Neural cell (in vitro differentiated cells): ENCODE data around the gene STUM. TPM values are rescaled to one million over a fixed set of nuclear protein-coding genes. Genes with fewer than 3 reads are reported as not detected.

Experiments
- H2AFZ ChIP-seq: fragments of 200-600, 300-800 bp; sonication (generic), shearing (Covaris generic); 2 replicates; pipeline ENCODE4 v1.6.0; 2014; ENCODE audit warnings: low read depth, mild to moderate bottlenecking, antibody characterized with exemption, low read length, moderate library complexity
- H3F3A ChIP-seq: fragments of 200-600 bp; shearing (Covaris generic); 2 replicates; pipeline ENCODE4 v1.6.1; 2016; ENCODE audit warnings: mild to moderate bottlenecking, moderate library complexity, mixed read lengths, antibody characterized with exemption, low read length; ENCODE audit not compliant: insufficient read depth, poor library complexity, severe bottlenecking
- H3K27ac ChIP-seq: fragments of 200-600, 300-800 bp; sonication (generic), shearing (Covaris generic); 2 replicates; pipeline ENCODE4 v1.5.1; 2014; ENCODE audit warnings: mild to moderate bottlenecking, low read length, moderate library complexity
- H3K27me3 ChIP-seq: fragments of 300-800, 200-600 bp; sonication (generic), shearing (Covaris generic); 2 replicates; pipeline ENCODE4 v1.6.0; 2014; ENCODE audit warnings: mild to moderate bottlenecking, low read depth, low read length, moderate library complexity; ENCODE audit not compliant: insufficient read depth
- H3K36me3 ChIP-seq: fragments of 300-800, 200-600 bp; sonication (generic), shearing (Covaris generic); 2 replicates; pipeline ENCODE4 v1.5.1; 2014; ENCODE audit warnings: mild to moderate bottlenecking, antibody characterized with exemption, low read length, moderate library complexity; ENCODE audit not compliant: insufficient read depth
- H3K4me2 ChIP-seq: fragments of 300-800, 200-600 bp; sonication (generic), shearing (Covaris generic); 2 replicates; pipeline ENCODE4 v1.6.0; 2014; ENCODE audit warnings: mild to moderate bottlenecking, low read length
- H3K4me3 ChIP-seq: fragments of 300-800, 200-600 bp; sonication (generic), shearing (Covaris generic); 2 replicates; pipeline ENCODE4 v1.5.1; 2014; ENCODE audit warnings: mild to moderate bottlenecking, low read length, moderate library complexity
- H3K79me2 ChIP-seq: fragments of 200-600 bp; shearing (Covaris generic); replicated peaks from 2 replicates; pipeline ENCODE4 v1.6.0; 2014; ENCODE audit warnings: mild to moderate bottlenecking, low read length, moderate library complexity; ENCODE audit not compliant: insufficient read depth
- H3K9ac ChIP-seq: fragments of 300-800, 200-600 bp; sonication (generic), shearing (Covaris generic); 2 replicates; pipeline ENCODE4 v1.6.1; 2016; ENCODE audit warnings: mild to moderate bottlenecking, low read length, mixed read lengths
- H3K9me2 ChIP-seq: fragments of 200-600 bp; shearing (Covaris generic); 2 replicates; pipeline ENCODE4 v1.6.1; 2016; ENCODE audit warnings: mild to moderate bottlenecking, low read length, mixed read lengths; ENCODE audit not compliant: insufficient read depth
- H3K9me3 ChIP-seq: fragments of 200-600, 300-800 bp; sonication (generic), shearing (Covaris generic); 2 replicates; pipeline ENCODE4 v1.6.1; 2016; ENCODE audit warnings: mild to moderate bottlenecking, mixed run types, low read length, moderate library complexity, mixed read lengths
- H4K20me1 ChIP-seq: fragments of 200-600 bp; shearing (Covaris generic); 2 replicates; pipeline ENCODE4 v1.6.1; 2016; ENCODE audit warnings: mild to moderate bottlenecking, mixed run types; ENCODE audit not compliant: insufficient read depth
- EP300 ChIP-seq: fragments of 450-650 bp; conservative IDR thresholded peaks from 2 replicates; pipeline ENCODE4 v1.6.1; 2014; ENCODE audit warnings: antibody characterized with exemption, mild to moderate bottlenecking, moderate library complexity; ENCODE audit not compliant: poor library complexity, severe bottlenecking
- EZH2 ChIP-seq: fragments of 200-600, 300-800 bp; shearing (Covaris generic), sonication (generic); IDR thresholded peaks from 2 replicates; pipeline ENCODE4 v1.6.1; 2014; ENCODE audit warnings: antibody characterized with exemption, low read length, borderline replicate concordance, mild to moderate bottlenecking; ENCODE audit not compliant: insufficient read depth, poor library complexity, severe bottlenecking
- MXI1 ChIP-seq: fragments of 450-650 bp; conservative IDR thresholded peaks from 2 replicates; pipeline ENCODE4 v1.6.1; 2014; ENCODE audit warnings: antibody characterized with exemption, mild to moderate bottlenecking; ENCODE audit not compliant: poor library complexity, severe bottlenecking
- POLR2AphosphoS5 ChIP-seq: IDR thresholded peaks from 2 replicates; pipeline ENCODE4 v1.6.1; 2012
- RAD21 ChIP-seq: fragments of 450-650 bp; conservative IDR thresholded peaks from 2 replicates; pipeline ENCODE4 v1.6.1; 2014; ENCODE audit warnings: antibody characterized with exemption, mild to moderate bottlenecking, moderate library complexity
- SMC3 ChIP-seq: fragments of 450-650 bp; conservative IDR thresholded peaks from 2 replicates; pipeline ENCODE4 v1.6.1; 2014; ENCODE audit warnings: antibody characterized with exemption, mild to moderate bottlenecking, moderate library complexity; ENCODE audit not compliant: poor library complexity
- TAF1 ChIP-seq: IDR thresholded peaks from 2 replicates; pipeline ENCODE4 v1.6.1; 2012; ENCODE audit warnings: low read depth
- polyA plus RNA-seq: library from polyadenylated mRNA; depleted of rRNA; stranded (reverse); fragments of >200 nt; gene quantifications from 2 replicates; pipeline ENCODE4 v1.2.3, GENCODE V29; 2014
- TF ChIP-seq, protein P1 (sequence below): fragments of 450-650 bp; IDR thresholded peaks from 2 replicates; pipeline ENCODE4 v1.5.1; 2014; ENCODE audit warnings: antibody characterized with exemption, mild to moderate bottlenecking, moderate library complexity; ENCODE audit not compliant: poor library complexity, severe bottlenecking
- TF ChIP-seq, protein P2 (sequence below): IDR thresholded peaks from 2 replicates; pipeline ENCODE4 v1.6.1; 2012; ENCODE audit warnings: borderline replicate concordance

STUM gene
- polyA plus RNA-seq, 1 donor from 2014 or later: 0.52 TPM

DNA sequence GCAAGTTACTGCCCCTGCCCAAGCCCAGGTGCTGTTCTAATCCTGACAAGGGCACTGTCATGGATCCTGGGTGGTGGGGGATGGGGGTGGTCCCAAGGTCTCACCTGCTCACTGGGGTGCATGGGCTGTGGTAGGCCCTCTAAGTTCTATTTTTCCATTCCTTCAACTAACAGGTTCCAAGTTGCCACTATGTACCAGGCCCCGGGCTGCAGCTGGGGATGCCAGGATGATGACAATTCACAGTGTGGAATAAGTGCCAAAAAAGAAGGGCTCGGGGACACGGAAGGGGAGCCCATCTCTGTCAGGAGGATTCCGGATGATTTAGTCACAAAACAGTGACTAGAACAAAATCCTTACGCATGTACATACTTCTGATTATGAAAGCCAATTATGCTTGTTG is 76.0 kb downstream of the STUM start:
- Histone ChIP-seq H3K27me3 (no peaks in the 10 kb centered on the region), H3K9me2 (no peaks in the 10 kb centered on the region), H4K20me1 (no peaks in the 10 kb centered on the region), H3K4me2 (no peak overlapping the region), H3K9me3 (no peaks in the 10 kb centered on the region), H2AFZ (no peak overlapping the region), H3K4me3 (no peak overlapping the region), H3F3A (no peaks in the 10 kb centered on the region), H3K27ac (no peak overlapping the region), H3K79me2 (no peaks in the 10 kb centered on the region), H3K9ac (no peak overlapping the region), H3K36me3 (no peaks in the 10 kb centered on the region)
- TF ChIP-seq POLR2AphosphoS5 (no peak), TAF1 (no peak), RAD21 (no peak), SMC3 (no peak), EZH2 (no peak)
- TF ChIP-seq, protein P1, sequence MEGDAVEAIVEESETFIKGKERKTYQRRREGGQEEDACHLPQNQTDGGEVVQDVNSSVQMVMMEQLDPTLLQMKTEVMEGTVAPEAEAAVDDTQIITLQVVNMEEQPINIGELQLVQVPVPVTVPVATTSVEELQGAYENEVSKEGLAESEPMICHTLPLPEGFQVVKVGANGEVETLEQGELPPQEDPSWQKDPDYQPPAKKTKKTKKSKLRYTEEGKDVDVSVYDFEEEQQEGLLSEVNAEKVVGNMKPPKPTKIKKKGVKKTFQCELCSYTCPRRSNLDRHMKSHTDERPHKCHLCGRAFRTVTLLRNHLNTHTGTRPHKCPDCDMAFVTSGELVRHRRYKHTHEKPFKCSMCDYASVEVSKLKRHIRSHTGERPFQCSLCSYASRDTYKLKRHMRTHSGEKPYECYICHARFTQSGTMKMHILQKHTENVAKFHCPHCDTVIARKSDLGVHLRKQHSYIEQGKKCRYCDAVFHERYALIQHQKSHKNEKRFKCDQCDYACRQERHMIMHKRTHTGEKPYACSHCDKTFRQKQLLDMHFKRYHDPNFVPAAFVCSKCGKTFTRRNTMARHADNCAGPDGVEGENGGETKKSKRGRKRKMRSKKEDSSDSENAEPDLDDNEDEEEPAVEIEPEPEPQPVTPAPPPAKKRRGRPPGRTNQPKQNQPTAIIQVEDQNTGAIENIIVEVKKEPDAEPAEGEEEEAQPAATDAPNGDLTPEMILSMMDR: no peak
- TF ChIP-seq, protein P2, sequence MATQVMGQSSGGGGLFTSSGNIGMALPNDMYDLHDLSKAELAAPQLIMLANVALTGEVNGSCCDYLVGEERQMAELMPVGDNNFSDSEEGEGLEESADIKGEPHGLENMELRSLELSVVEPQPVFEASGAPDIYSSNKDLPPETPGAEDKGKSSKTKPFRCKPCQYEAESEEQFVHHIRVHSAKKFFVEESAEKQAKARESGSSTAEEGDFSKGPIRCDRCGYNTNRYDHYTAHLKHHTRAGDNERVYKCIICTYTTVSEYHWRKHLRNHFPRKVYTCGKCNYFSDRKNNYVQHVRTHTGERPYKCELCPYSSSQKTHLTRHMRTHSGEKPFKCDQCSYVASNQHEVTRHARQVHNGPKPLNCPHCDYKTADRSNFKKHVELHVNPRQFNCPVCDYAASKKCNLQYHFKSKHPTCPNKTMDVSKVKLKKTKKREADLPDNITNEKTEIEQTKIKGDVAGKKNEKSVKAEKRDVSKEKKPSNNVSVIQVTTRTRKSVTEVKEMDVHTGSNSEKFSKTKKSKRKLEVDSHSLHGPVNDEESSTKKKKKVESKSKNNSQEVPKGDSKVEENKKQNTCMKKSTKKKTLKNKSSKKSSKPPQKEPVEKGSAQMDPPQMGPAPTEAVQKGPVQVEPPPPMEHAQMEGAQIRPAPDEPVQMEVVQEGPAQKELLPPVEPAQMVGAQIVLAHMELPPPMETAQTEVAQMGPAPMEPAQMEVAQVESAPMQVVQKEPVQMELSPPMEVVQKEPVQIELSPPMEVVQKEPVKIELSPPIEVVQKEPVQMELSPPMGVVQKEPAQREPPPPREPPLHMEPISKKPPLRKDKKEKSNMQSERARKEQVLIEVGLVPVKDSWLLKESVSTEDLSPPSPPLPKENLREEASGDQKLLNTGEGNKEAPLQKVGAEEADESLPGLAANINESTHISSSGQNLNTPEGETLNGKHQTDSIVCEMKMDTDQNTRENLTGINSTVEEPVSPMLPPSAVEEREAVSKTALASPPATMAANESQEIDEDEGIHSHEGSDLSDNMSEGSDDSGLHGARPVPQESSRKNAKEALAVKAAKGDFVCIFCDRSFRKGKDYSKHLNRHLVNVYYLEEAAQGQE: no peak

DNA sequence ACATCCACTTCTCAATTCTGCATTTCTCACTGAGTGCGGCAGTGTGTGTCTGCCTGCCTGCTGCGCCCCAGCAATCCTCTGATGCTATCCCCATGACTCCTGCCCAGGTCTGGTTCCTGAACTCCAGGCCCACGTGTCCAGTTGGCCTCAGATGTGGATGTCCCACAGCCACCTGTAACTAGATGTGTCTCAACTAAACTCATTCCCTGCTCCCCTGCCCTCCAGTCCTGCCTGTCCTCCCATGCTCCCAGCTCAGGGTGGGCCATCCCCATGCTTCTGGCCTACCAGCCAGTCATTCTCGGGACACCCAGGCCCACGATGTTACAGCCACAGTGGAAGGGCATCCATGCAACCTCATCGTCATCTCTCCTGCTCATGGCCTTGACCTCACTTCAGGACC is 76.8 kb downstream of the STUM start:
- H3K27ac ChIP-seq: no peak overlapping the region
- no peaks in the 10 kb centered on the region for H4K20me1 ChIP-seq
- no peak overlapping the region for H3K4me3 ChIP-seq
- no peaks in the 10 kb centered on the region for H3K79me2 ChIP-seq
- H3K9me2 ChIP-seq: no peaks in the 10 kb centered on the region
- no peak overlapping the region for H2AFZ ChIP-seq
- no peak for TF ChIP-seq MXI1
- no peak for TF ChIP-seq TAF1
- TF ChIP-seq EZH2: no peak
- no peak for TF ChIP-seq RAD21
- H3K4me2 ChIP-seq: no peak overlapping the region
- H3K9me3 ChIP-seq: no peaks in the 10 kb centered on the region
- H3K36me3 ChIP-seq: no peaks in the 10 kb centered on the region
- no peaks in the 10 kb centered on the region for H3K27me3 ChIP-seq
- no peaks in the 10 kb centered on the region for H3F3A ChIP-seq
- H3K9ac ChIP-seq: no peak overlapping the region

DNA sequence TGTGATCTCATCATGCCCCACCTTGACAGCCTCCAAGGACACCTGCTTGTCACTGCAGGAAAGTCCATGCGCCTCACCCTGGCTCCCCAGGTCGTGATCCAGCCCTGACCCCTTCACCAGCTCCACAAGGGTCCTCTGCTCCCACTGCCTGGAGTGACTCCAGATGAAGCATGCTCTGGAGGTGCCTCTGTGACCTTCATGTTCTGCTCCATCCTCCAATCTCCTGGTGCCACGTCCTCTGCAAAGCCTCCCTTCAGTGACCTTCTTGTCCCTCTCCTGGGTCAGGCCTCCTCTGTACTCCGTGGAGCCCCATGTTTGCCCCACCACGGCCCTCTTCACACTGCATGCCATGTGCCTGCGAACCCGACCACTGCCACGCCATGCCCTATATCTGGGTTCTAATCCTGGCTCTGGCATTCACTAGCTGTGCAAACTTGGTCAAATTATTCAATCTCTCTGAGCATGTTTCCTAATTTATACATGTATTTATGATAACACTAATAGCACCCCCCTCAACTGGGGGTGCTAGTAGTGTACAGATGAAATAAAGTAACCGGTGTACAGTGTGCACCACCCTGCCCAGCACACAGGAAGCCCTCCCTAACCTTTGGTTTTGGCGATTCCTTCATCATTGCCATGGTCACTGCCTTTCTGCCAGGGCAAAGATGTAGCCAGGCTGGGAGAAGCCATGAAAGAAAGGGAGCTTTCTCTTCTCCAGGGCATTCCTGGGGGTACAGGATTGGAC is 77.4 kb downstream of the STUM start:
- no peaks in the 10 kb centered on the region for H3K9me3 ChIP-seq
- TF ChIP-seq TAF1 (no peak), EP300 (no peak), RAD21 (no peak), MXI1 (no peak), SMC3 (no peak), EZH2 (no peak), POLR2AphosphoS5 (no peak)
- TF ChIP-seq, protein P2: no peak
- TF ChIP-seq, protein P1: no peak
- no peak overlapping the region for H3K4me3 ChIP-seq
- H3K9ac ChIP-seq: no peak overlapping the region
- no peaks in the 10 kb centered on the region for H3F3A ChIP-seq
- H4K20me1 ChIP-seq: no peaks in the 10 kb centered on the region
- no peaks in the 10 kb centered on the region for H3K79me2 ChIP-seq
- H3K4me2 ChIP-seq: no peak overlapping the region
- no peak overlapping the region for H3K27ac ChIP-seq
- H3K9me2 ChIP-seq: no peaks in the 10 kb centered on the region
- no peak overlapping the region for H2AFZ ChIP-seq
- no peaks in the 10 kb centered on the region for H3K36me3 ChIP-seq
- H3K27me3 ChIP-seq: no peaks in the 10 kb centered on the region
